PC-9 (cell line): Measurements from ENCODE around the gene MAPKAP1. TPM values are rescaled to one million over a fixed set of nuclear protein-coding genes. Genes with fewer than 3 reads are reported as not detected.

Source experiments
- BruUV-seq: library from RNA; stranded (reverse); fragments of 400-500 nt; replicated peaks from 2 replicates; lab custom pipeline; 2021; lab: Mats Ljungman, UMichigan
- CTCF ChIA-PET: fragments of 300-600 bp; sonication (Branson Sonifier 250); formaldehyde crosslinking; loops from one replicate; lab custom pipeline; 2022; ENCODE audit warnings: antibody characterized with exemption; lab: Charles Lee
- POLR2A ChIA-PET: fragments of 300-600 bp; sonication (Branson Sonifier 250); formaldehyde crosslinking; loops from one replicate; lab custom pipeline; 2022; ENCODE audit warnings: antibody characterized with exemption; ENCODE audit not compliant: unreplicated experiment; lab: Charles Lee
- DNase-seq, 2 experiments: peaks; one replicate each; pipeline versions ENCODE4 v3.0.0 to v3.0.0-alpha.2; 2015 to 2022; ENCODE audit warnings: mixed read lengths in 1 of 2
- H2AFZ ChIP-seq: fragments of 200-600 bp; sonication (generic); 2 replicates; pipeline ENCODE4 v1.8.1; 2017; ENCODE audit warnings: antibody characterized with exemption
- H3F3A ChIP-seq: fragments of 200-600 bp; sonication (generic); 2 replicates; pipeline ENCODE4 v1.8.1; 2017; ENCODE audit warnings: antibody characterized with exemption, mild to moderate bottlenecking, low read depth; ENCODE audit not compliant: insufficient read depth
- H3K27ac ChIP-seq: fragments of 200-600 bp; sonication (generic); 2 replicates; pipeline ENCODE4 v1.6.1; 2016; ENCODE audit warnings: mixed run types
- H3K27me3 ChIP-seq: fragments of 200-600 bp; sonication (generic); 2 replicates; pipeline ENCODE4 v1.6.1; 2016; ENCODE audit warnings: low read depth, mixed run types; ENCODE audit not compliant: insufficient read depth
- H3K36me3 ChIP-seq: fragments of 200-600 bp; sonication (generic); 2 replicates; pipeline ENCODE4 v1.6.1; 2016; ENCODE audit warnings: low read depth, mixed run types
- H3K4me1 ChIP-seq: fragments of 200-600 bp; sonication (generic); replicated peaks from 2 replicates; pipeline ENCODE4 v1.6.1; 2016; ENCODE audit warnings: mixed run types; ENCODE audit not compliant: insufficient read depth
- H3K4me2 ChIP-seq: fragments of 200-600 bp; sonication (generic); 2 replicates; pipeline ENCODE4 v1.6.1; 2017; ENCODE audit warnings: mixed run types
- H3K4me3 ChIP-seq: fragments of 200-600 bp; sonication (generic); 2 replicates; pipeline ENCODE4 v1.6.1; 2016; ENCODE audit warnings: mixed run types
- H3K79me2 ChIP-seq: fragments of 200-600 bp; sonication (generic); 2 replicates; pipeline ENCODE4 v1.6.1; 2017; ENCODE audit warnings: low read depth, mixed run types
- H3K9me2 ChIP-seq: fragments of 200-600 bp; sonication (generic); 2 replicates; pipeline ENCODE4 v1.8.1; 2017; ENCODE audit warnings: mild to moderate bottlenecking; ENCODE audit not compliant: insufficient read depth
- H3K9me3 ChIP-seq: fragments of 200-600 bp; sonication (generic); 2 replicates; pipeline ENCODE4 v1.8.1; 2016; ENCODE audit warnings: low read depth; ENCODE audit not compliant: insufficient read depth
- H4K20me1 ChIP-seq: fragments of 200-600 bp; sonication (generic); 2 replicates; pipeline ENCODE4 v1.8.1; 2017; ENCODE audit not compliant: insufficient read depth
- CTCF ChIP-seq: fragments of 200-600 bp; sonication (generic); conservative IDR thresholded peaks from 2 replicates; pipeline ENCODE4 v1.6.1; 2017; ENCODE audit warnings: mixed run types, antibody characterized with exemption, mild to moderate bottlenecking, moderate library complexity
- EZH2 ChIP-seq: fragments of 200-600 bp; sonication (generic); IDR thresholded peaks from 2 replicates; pipeline ENCODE4 v1.8.0; 2017; ENCODE audit warnings: antibody characterized with exemption, low read depth
- intact Hi-C: fragments of 100-400 bp; cut with micrococcal nuclease; formaldehyde crosslinking; loops from one replicate; pipeline ENCODE4 v1.10.0; 2022; ENCODE audit not compliant: unreplicated experiment
- total RNA-seq: library from RNA; stranded (reverse); gene quantifications from 2 replicates; pipeline ENCODE4 v1.2.3, GENCODE V29; 2021

The MAPKAP1 gene
- total RNA-seq, 1 experiment from 2014 or later = 115 TPM

GRCh38 chr9:125407432-125407973 is 299.5 kb downstream of the MAPKAP1 start:
- Histone ChIP-seq H3K4me2 (peak overlapping the region; percentile 83), H3K4me1 (no peaks in the 10 kb centered on the region), H3K9me3 (no peaks in the 10 kb centered on the region), H3K9me2 (no peaks in the 10 kb centered on the region), H3F3A (peaks cover 7% of the 10 kb centered on the region; the same call in 1 of the 2 replicates), H3K27me3 (no peaks in the 10 kb centered on the region), H3K36me3 (no peaks in the 10 kb centered on the region), H3K27ac (no peak overlapping the region), H2AFZ (peak overlapping the region; percentile 82; the same call in 1 of the 2 replicates), H3K4me3 (peak overlapping the region; percentile 65; the same call in 1 of the 2 replicates), H3K79me2 (no peaks in the 10 kb centered on the region), H4K20me1 (no peaks in the 10 kb centered on the region)
- CTCF ChIA-PET = interaction anchor here (0.5 to 1.4 kb wide), 7 partner anchors 226 to 1601 kb away, joined by 3 to 7 read pairs (median 4); no protein-coding TSS in a partner anchor
- no TSS peak for BruUV-seq
- intact Hi-C loops = loop anchor here (10.0 kb wide), 1 partner anchor 897 kb away; no protein-coding TSS in a partner anchor
- no peak for DNase-seq
- TF ChIP-seq CTCF = no peak
- TF ChIP-seq EZH2 = no peak
- POLR2A ChIA-PET = no interaction called here

DNA sequence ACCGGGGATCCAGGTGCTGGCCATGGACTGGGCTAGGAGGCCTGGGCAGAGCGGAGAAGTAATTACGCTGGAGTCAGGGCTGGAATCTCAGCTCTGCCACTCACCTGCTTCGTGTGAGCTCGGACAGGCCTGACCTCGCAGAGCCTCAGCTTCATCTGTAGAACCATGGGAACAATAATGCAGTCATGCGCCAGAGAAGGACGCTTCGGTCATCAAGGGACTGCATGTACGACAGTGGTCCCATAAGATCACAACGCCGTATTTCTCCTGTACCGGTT is 300.3 kb downstream of the MAPKAP1 start:
- Histone ChIP-seq H4K20me1 (no peaks in the 10 kb centered on the region), H3K9me3 (no peaks in the 10 kb centered on the region), H3K27ac (no peak overlapping the region), H3K4me3 (no peak overlapping the region), H3K4me1 (no peaks in the 10 kb centered on the region), H3K9me2 (no peaks in the 10 kb centered on the region), H3K4me2 (no peak overlapping the region), H3K27me3 (no peaks in the 10 kb centered on the region), H3K79me2 (no peaks in the 10 kb centered on the region), H2AFZ (no peak overlapping the region), H3F3A (peaks cover 7% of the 10 kb centered on the region; the same call in 1 of the 2 replicates), H3K36me3 (no peaks in the 10 kb centered on the region)
- CTCF ChIA-PET = interaction anchor here (1.2 to 1.4 kb wide), 2 partner anchors 648 to 992 kb away, joined by 3 read pairs; no protein-coding TSS in a partner anchor
- DNase-seq = no peak
- BruUV-seq = no TSS peak
- TF ChIP-seq EZH2 (no peak), CTCF (no peak)
- POLR2A ChIA-PET = no interaction called here
- intact Hi-C loops = loop anchor here (10.0 kb wide), 1 partner anchor 898 kb away; no protein-coding TSS in a partner anchor

- Histone ChIP-seq H3K9me3 (no peaks in the 10 kb centered on the region), H3K4me1 (no peaks in the 10 kb centered on the region), H4K20me1 (no peaks in the 10 kb centered on the region), H3K27me3 (no peaks in the 10 kb centered on the region), H3K36me3 (no peaks in the 10 kb centered on the region), H3K27ac (no peak overlapping the region), H3K4me3 (no peak overlapping the region), H3F3A (peaks cover 7% of the 10 kb centered on the region; the same call in 1 of the 2 replicates), H3K4me2 (no peak overlapping the region), H2AFZ (peak overlapping the region; percentile 52; the same call in 1 of the 2 replicates), H3K9me2 (no peaks in the 10 kb centered on the region), H3K79me2 (no peaks in the 10 kb centered on the region)
- CTCF ChIA-PET = interaction anchor here (0.6 to 1.4 kb wide), 3 partner anchors 281 to 1086 kb away, joined by 3 to 14 read pairs (median 3); no protein-coding TSS in a partner anchor
- no TSS peak for BruUV-seq
- peak in 1 of 2 experiments; percentile 42 for DNase-seq
- POLR2A ChIA-PET = no interaction called here
- intact Hi-C loops = loop anchor here (10.0 kb wide), 1 partner anchor 899 kb away; no protein-coding TSS in a partner anchor
- TF ChIP-seq CTCF = no peak
- no peak for TF ChIP-seq EZH2
Measured at GRCh38 chr9:125405938-125406809, 300.8 kb downstream of the MAPKAP1 start.
